Lower leg skin (tissue), 4 donors: ENCODE results near the gene SLC5A10. TPM values are rescaled to one million over a fixed set of nuclear protein-coding genes. Genes with fewer than 3 reads are reported as not detected.

Experiments used
- DNase-seq, 2 donors: peaks; one replicate each; pipeline ENCODE4 v3.0.0-alpha.2; 2019; ENCODE audit warnings: low spot score in 2 of 2
- H3K4me3 ChIP-seq: fragments of 200-600 bp; sonication (generic); 2 replicates; pipeline ENCODE4 v1.5.1; 2017; ENCODE audit warnings: mild to moderate bottlenecking, low read depth; ENCODE audit not compliant: poor library complexity, severe bottlenecking
- CTCF ChIP-seq, 3 donors: fragments of 450-650 bp; IDR thresholded peaks; one replicate each; pipeline ENCODE4 v1.5.1; 2016; ENCODE audit warnings: antibody characterized with exemption in 3 of 3, mild to moderate bottlenecking in 3 of 3, moderate library complexity in 2 of 3
- POLR2A ChIP-seq, 2 donors: fragments of 450-650 bp; IDR thresholded peaks; one replicate each; pipeline ENCODE4 v1.6.1; 2016 to 2017; ENCODE audit warnings: antibody characterized with exemption in 2 of 2, mild to moderate bottlenecking in 1 of 2, moderate library complexity in 1 of 2
- WGBS, 2 donors: methylation state at CpG; one replicate each; pipeline ENCODE4 v1.1.5; 2018; 5-methylcytosine and 5-hydroxymethylcytosine counted together
- intact Hi-C: fragments of 100-400 bp; cut with DNase I; formaldehyde crosslinking; loops from one replicate; pipeline ENCODE4 v1.15.0; 2023; ENCODE audit warnings: low total_unique reads
- total RNA-seq, 4 donors: library from RNA; depleted of rRNA; stranded (reverse); fragments of >200 nt; gene quantifications; one replicate each; pipeline ENCODE4 v1.1.0, GENCODE V29; 2016

Gene SLC5A10
- total RNA-seq, 4 donors from 2014 or later, result 0.32 to 1.4 (median 1.1) TPM

GRCh38 chr17:18991531-18992315, 39.8 kb downstream of the SLC5A10 start:
- H3K4me3 ChIP-seq, result no peak overlapping the region
- DNase-seq, result no peak
- TF ChIP-seq CTCF (IDR thresholded peaks at IDR 0.05) (no peak), POLR2A (IDR thresholded peaks at IDR 0.05) (no peak)
- intact Hi-C loops, result no loop called here
- 69 to 71% methylated on average over 16 to 20 of the region's 20 CpGs for WGBS, 2 donors

GRCh38 chr17:18992454-18993130, 40.6 kb downstream of the SLC5A10 start:
- intact Hi-C loops, result no loop called here
- DNase-seq, result no peak
- 56 to 59% methylated on average over 18 to 22 of the region's 22 CpGs for WGBS, 2 donors
- TF ChIP-seq POLR2A (IDR thresholded peaks at IDR 0.05) (no peak), CTCF (IDR thresholded peaks at IDR 0.05) (no peak)
- no peak overlapping the region for H3K4me3 ChIP-seq

GRCh38 chr17:18993905-18994526, 42.1 kb downstream of the SLC5A10 start:
- no peak overlapping the region for H3K4me3 ChIP-seq

GRCh38 chr17:18994631-18995030, 42.7 kb downstream of the SLC5A10 start:
- TF ChIP-seq POLR2A (IDR thresholded peaks at IDR 0.05) (no peak), CTCF (IDR thresholded peaks at IDR 0.05) (no peak)
- WGBS, 2 donors, result 16 to 17% methylated on average over 1 of the region's 1 CpG
- no peak overlapping the region for H3K4me3 ChIP-seq
- no peak for DNase-seq
- intact Hi-C loops, result no loop called here

More at GRCh38 chr17:18993905-18994526, 42.1 kb downstream of the SLC5A10 start:
- intact Hi-C loops, result no loop called here
- 47 to 57% methylated on average over 14 to 16 of the region's 16 CpGs for WGBS, 2 donors
- DNase-seq, result no peak
- TF ChIP-seq CTCF (IDR thresholded peaks at IDR 0.05) (no peak), POLR2A (IDR thresholded peaks at IDR 0.05) (no peak)

GRCh38 chr17:18995220-18995619, 43.3 kb downstream of the SLC5A10 start:
- no peak for DNase-seq
- no peak overlapping the region for H3K4me3 ChIP-seq
- 81 to 85% methylated on average over 3 of the region's 3 CpGs for WGBS, 2 donors
- TF ChIP-seq CTCF (IDR thresholded peaks at IDR 0.05) (no peak), POLR2A (IDR thresholded peaks at IDR 0.05) (no peak)
- intact Hi-C loops, result no loop called here
